H54 (cell line): ENCODE data around the gene MED13L.
"Not testable (repeated sequence)": the region's sequence is repeated elsewhere in the genome, so short reads cannot be mapped to it uniquely, and the experiment has no call there.

Source experiments
- DNase-seq: peaks from one replicate; pipeline ENCODE4 v3.0.0; 2011; ENCODE audit warnings: low spot score, mixed read lengths; ENCODE audit not compliant: insufficient read length
- FAIRE-seq: peaks from 3 replicates; lab custom pipeline; 2011; peaks lifted over from hg19 to GRCh38; lab: Jason Lieb, UNC
- POLR2A ChIP-seq: IDR thresholded peaks from 2 replicates; pipeline ENCODE4 v1.6.1; 2011; ENCODE audit warnings: low read depth, mild to moderate bottlenecking, low read length

The MED13L gene

DNA sequence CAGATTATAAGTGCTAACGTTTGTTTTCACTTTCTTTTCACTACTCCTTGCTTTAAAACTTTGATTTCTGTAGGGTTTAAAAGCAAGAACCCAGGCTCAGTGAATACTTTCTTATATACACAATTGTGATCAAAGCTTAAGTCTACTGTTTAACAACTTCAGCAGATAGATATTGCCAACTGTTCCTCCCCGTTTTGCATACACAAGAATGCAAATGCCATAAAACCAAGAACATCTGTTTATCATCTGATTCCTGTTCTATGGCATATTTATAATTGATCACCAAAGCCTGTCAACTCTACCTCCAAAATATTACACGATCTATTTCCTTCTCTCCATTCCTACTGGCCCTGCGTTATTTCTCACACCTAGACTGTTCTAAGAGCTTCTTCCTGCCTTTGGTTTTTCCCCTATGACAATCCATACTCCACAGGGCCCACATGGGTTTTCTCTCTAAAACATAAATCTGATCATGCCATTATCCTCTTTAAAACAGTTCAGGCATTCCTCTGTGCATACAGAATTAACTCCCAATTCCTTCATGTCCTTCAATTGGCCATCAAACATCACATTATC, 15.9 kb downstream of the MED13L start:
- FAIRE-seq (peak; percentile 57), DNase-seq (no peak)
- TF ChIP-seq POLR2A = no peak

DNA sequence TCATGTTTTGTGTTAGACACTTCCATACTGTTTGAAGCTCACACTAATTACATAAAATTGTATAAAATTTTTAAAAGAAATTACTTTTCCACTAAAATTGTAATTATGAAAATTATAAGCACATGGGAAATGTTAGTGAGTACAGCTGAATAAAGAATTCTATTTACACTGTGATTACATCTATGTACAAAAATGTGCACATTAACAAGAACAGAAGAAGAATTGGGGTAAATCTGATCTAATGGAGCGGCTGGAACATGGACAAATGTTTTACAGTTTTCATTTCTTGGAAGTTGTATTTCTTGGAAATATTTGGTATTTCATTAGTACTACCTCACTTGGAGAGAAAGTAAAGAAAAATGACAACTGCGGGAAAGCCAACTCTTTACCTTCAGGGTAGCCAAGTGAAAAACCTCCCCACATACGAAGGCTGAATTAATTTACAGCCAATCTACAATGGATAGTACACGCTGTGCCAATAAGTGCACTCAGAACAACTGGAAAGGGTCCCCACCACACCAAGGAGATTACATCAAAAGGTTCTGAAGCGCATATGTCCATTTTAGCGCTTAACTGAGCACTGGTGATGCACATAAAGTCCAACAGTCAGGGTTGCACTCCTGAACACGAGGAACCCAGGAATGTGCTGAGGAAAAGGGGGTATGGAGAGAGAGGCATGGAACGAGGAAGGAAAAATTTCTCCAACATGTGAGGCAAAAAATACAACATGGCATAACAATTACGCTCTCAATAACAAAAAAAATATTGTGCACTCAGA, 17.5 kb downstream of the MED13L start:
- DNase-seq (no peak), FAIRE-seq (peak; percentile 20)
- TF ChIP-seq POLR2A = no peak

DNA sequence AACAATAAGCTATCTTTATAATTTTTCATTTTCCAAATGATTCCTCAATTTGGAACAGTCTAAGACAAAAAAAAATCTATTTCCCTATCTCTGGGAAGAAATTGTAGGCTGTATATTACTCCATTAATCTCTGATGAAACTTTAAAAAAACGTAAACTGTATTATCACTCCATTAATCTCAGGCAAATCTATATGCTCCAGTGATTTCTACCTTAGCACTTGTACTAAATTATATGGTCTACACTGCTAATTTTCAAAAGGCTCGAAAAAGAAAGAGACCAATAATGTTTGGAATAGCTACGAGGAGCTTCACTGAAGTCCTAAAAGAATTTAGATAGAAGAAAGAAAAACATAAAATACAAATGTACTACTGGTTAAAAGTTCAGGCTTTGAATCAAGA, 19.7 kb downstream of the MED13L start:
- no peak for DNase-seq
- FAIRE-seq = no peak
- no peak for TF ChIP-seq POLR2A

DNA sequence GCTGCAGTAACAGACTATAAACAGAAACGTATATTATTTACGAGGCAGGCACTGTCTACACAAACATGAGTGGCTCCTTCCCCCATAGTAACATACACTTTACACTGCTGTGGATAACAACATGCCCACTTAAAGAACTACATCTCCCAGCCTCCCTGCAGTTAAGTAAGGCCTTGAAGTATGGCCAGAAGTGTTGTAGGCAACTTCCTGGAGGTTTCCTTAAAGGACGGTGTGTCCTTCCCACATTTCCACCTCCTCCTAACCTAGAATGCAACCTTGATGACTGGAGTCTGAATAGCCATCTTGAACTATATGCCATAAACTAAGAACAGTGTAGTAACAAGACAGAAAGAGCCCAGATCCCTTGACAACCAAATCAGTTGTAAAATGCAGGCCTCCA, 20.3 kb downstream of the MED13L start:
- no peak for TF ChIP-seq POLR2A
- no peak for DNase-seq
- peak; percentile 95 for FAIRE-seq

DNA sequence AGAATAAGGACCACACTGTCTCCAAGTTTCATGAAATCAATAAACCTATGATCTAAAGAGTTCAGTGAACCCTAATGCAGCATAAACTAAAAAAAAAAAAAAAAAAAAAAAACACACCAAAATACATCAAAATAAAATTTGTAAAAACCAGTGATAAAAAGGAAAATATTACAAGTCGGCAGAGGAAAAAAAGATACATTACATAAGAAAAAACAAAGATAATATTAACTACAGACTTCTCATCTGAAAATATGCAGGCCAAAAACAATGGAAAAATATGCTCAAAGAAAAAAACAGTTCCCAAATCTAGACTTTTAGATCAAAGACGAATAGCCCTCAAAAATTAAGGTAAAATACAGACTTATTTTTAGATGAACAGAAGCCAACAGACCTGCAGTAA, 27.6 kb downstream of the MED13L start:
- DNase-seq (no peak), FAIRE-seq (no peak)
- no peak for TF ChIP-seq POLR2A

DNA sequence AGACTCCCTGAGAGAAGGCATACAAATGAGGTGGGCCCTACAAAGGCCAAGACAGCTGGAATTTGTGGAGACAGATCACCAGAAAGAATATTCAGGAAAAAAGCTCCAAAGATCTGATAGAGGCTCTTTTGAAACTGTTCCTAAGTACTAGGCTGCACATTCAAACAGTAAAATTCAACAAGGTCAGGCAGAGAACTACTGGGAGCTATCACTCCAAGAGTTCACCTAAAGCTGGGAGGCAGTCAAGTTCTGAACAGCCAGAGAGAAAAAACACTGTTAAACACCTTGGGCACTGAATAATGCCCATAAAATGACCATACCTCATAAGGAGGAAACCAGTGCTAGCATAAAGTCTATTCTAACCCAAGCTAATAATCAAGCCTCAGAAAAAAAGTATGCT, 28.6 kb downstream of the MED13L start:
- no peak for TF ChIP-seq POLR2A
- no peak for FAIRE-seq
- no peak for DNase-seq

DNA sequence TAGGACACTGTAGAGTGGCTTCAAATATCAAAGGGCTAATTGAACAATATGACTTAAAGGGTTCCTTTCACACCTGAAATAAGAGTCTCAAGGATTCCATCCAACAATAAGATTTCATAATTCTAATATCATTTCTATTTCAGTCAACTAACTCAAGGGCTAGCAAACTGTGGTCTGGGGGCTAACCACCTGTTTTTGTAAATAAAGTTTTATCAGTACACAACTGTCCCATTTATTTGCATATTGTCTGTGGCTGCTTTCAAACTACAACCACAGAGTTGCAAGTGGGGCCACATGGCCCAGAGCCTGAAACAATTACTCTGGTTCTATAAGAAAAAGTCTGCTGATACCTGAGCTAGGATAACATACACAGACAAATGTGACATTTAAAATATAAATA, 29.1 kb downstream of the MED13L start:
- no peak for TF ChIP-seq POLR2A
- no peak for FAIRE-seq
- DNase-seq = no peak

DNA sequence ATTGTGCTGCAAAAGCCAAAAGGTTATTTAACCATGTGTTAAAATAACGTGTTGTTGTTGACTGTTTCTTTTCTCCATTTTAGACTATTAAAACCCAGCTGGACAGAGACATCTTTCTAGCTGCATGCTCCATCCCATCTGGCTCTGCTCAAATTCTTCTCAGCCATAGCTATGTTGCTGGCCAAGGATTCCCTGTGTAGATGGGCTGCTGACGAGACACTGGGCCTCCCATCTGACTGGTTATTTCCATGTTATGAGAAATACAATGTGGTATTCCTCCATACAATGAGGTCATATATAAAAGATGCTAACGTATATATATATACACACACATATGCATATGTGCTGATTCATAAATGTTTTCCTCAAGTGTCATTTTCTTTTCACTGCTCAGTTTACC, 30.1 kb downstream of the MED13L start:
- TF ChIP-seq POLR2A = no peak
- DNase-seq (no peak), FAIRE-seq (no peak)

DNA sequence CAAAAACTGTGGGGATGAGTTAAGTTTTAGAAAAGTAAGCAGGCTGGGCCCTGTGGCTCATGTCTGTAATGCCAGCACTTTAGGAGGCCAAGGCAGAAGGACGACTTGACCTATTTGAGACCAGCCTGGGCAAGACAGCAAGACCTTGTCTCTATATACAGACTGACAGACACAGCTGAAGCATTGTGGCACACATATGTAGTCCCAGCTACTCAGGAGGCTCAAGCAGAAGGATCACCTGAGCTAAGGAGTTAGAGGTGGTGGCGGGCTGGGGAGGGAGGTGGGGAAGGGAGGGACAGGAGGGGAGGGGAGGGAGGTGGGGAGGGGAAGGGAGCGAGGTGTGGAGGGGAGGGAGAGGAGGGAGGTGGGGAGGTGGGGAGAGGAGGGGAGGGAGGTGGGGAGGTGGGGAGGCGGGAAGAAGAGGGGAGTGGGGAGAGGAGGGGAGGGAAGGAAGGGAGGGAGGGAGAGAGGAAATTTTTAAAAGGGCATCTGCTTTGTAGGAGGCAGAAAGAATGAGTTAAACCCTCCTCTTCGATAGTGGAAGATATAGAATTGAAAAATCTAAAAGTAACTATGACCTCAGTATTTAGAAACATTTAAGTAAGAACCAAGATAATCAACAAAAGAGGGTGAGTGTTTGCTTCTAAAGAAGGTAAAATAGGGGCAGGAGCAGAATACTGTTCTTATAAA, 30.9 kb downstream of the MED13L start:
- no peak for TF ChIP-seq POLR2A
- DNase-seq (no peak), FAIRE-seq (no peak)

DNA sequence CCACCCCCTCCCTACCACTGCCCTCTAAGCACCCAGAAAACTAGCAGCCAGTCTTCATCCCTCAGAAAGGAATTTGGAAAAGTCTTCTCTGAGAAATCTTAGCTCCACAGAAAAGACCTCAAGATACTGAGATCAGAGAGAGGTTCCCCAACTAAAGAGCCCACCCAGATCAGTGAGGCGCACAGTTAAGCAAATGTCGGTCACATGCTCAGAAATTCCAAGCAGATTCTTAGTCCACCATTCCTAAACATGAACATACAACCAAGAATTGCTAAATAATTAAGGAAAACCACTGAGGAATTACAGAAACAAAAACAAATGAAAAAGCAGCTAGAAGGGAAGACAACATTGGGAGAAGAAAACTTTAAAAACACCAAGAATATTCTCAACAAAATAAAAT, 32.3 kb downstream of the MED13L start:
- FAIRE-seq (no peak), DNase-seq (no peak)
- TF ChIP-seq POLR2A = no peak

DNA sequence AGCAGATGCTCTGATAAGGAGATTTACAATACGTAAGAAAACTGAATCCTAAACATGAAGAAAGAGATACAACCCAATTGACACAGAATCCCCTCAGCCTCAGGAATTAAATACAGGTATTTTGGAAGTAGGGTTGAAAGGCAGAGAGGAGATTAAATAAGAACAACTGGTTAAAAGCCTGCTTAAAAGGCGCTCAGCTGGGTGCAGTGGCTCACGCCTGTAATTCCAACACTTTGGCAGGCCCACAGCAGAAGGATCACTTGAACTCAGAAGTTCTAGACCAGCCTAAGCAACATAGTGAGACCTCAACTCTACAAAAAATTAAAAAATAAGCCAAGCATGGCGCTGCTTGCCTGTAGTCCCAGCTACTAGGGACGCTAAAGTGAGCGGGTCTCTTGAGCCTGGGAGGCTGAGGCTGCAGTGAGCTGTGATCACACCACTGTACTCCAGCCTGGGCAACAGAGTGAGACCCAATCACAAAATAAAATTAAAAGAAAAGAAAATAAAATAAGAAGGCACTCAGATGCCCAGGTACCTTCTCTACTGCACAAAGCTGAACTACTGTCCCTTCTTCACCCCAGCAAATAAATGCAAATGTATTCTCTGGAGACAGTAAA, 32.9 kb downstream of the MED13L start:
- FAIRE-seq = no peak
- no peak for DNase-seq
- no peak for TF ChIP-seq POLR2A

DNA sequence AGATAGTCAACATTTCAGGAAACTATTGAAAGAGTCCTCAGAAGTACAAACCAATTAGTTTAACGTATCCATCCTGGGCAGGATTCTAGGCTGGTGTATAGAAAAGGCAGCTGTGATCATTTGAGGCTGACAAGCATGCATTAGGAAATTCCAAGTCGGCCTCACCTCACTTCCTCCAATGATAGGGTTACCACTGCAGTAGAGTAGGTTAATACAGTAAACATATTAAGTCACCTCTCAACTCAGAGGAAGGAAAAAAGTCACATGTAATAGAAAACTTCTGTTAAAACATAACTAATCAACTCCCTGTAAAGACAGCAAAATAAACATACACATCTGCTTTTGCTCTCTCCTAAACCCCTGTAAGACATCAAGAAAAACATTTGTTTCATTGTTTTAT, 33.5 kb downstream of the MED13L start:
- no peak for TF ChIP-seq POLR2A
- FAIRE-seq (peak; percentile 89), DNase-seq (no peak)

DNA sequence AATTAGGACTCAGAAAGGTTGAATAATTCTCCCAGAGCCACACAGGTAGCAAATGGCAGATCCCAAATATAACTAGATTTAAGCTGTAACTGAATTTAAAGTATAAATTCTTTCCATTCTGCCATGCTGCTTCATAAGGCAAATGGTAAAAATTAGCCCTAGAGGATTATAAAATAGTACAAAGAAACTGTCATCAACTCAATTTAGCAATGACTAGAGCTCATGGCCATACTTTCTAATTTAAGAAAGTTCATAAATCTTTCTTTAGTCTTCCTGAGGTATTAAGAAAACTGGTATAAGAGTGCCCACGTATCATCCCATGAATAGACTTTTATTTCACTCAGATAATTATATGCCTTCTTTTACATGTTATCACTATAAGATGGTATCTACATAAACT, 34.8 kb downstream of the MED13L start:
- no peak for DNase-seq
- no peak for FAIRE-seq
- TF ChIP-seq POLR2A = no peak

DNA sequence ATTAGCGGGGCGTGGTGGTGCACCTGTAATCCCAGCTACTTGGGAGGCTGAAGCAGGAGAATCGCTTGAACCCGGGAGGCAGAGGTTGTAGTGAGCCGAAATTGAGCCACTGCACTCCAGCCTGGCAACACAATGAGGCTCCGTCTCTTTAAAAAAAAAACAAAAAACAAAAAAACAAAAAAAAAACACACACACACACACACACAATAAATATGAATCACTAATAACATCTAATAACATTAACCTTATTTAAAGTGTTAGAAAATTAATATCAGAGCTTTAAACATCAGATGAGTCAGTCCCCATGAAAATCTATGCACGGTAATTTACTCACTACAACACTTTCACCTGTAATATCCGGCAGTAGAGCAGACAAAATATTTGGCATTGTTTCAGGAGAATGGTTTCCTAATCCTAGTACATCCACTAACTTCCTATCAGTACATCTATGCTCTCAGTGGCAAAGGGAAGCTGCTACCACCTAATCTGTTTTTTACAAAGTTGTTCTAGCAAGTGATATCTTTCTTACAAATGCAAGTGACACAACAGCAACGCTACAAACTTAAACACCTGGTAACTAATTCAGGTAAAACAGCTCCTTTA, 36.2 kb downstream of the MED13L start:
- FAIRE-seq (no peak), DNase-seq (no peak)

DNA sequence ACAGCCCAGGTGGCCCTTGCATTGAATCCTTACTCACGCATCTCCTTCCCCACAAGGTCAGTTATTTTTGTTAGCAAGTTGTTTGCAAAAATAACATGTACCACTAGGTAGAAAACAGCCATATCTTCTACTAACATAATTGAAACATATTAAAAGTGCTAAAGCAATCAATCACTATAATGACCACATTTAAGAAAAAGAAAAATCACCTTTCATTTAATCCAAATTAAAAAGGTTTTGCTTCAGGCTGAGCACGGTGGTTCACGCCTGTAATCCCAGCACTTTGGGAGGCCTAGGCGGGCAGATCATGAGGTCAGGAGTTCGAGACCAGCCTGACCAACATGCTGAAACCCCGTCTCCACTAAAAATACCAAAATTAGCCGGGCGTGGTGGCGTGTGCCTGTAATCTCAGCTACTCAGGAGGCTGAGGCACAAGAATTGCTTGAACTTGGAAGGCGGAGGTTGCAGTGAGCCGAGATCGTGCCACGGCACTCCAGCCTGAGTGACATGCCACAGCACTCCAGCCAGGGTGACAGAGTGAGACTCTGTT, 38.8 kb downstream of the MED13L start:
- FAIRE-seq, DNase-seq: not testable (repeated sequence)

More for the DNA sequence above, 36.2 kb downstream of the MED13L start:
- TF ChIP-seq POLR2A = no peak
